GM20431 (cell line): Measurements from ENCODE around the gene TAS2R31.
"Not testable (repeated sequence)": the region's sequence is repeated elsewhere in the genome, so short reads cannot be mapped to it uniquely, and the experiment has no call there.

Experiments used
- in situ Hi-C: fragments of 300-500 bp; cut with MseI, MboI; formaldehyde crosslinking; loops from one replicate; pipeline ENCODE4 v1.15.0; 2020; ENCODE audit warnings: low sequenced_read_pairs; ENCODE audit not compliant: unreplicated experiment

TAS2R31 gene, protein sequence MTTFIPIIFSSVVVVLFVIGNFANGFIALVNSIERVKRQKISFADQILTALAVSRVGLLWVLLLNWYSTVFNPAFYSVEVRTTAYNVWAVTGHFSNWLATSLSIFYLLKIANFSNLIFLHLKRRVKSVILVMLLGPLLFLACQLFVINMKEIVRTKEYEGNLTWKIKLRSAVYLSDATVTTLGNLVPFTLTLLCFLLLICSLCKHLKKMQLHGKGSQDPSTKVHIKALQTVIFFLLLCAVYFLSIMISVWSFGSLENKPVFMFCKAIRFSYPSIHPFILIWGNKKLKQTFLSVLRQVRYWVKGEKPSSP

DNA sequence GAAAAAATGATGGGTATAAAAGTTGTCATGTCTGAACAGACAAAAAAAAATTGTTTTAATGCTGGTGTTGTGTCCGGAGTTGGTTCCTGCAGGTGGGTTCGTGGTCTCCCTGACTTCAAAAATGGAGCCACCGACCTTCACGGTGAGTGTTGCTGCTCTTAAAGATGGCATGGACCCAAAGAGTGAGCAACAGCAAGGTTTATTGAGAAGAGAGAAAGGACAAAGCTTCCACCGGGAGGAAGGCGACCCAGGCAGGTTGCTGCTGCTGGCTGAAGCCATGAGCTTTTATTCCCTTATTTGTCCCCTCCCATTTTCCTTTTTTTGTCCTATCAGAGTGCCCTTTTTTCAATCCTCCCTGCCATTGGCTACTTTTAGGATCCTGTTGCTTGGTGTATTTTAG lies at the start of gene TAS2R31:
Gene TAS2R31 (minus strand): TSS at position 101 of the 400 bp plus-strand sequence. CDS start 72 bp downstream, at position 29.
- in situ Hi-C loops, result no loop called here

GRCh38 chr12:11078246-11078645 lies 47.0 kb upstream of the TAS2R31 start:
- in situ Hi-C loops, result no loop called here

DNA sequence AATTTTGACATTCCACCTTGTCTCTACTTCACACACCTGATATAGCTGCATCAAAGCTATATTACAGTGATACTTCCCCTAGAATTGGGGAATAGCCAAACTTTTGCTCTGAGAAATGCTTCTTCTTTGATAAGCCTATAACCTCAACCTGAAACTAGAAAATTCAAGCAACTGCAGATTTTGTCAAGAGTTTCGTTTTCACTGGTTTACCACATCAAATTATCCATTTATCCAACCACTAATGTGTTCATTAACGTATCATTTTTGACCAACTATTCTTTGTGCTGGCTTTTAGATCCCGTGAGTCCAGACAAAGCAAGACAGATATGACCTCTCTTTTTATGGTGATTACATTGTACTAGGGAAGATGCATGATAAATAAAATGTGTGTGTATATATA lies 44.4 kb upstream of the TAS2R31 start:
- in situ Hi-C loops, result no loop called here

- in situ Hi-C loops, result no loop called here
Measured at GRCh38 chr12:11071414-11071813, 40.2 kb upstream of the TAS2R31 start.

- in situ Hi-C loops, result no loop called here
Measured at GRCh38 chr12:11070999-11071398, 39.8 kb upstream of the TAS2R31 start.

DNA sequence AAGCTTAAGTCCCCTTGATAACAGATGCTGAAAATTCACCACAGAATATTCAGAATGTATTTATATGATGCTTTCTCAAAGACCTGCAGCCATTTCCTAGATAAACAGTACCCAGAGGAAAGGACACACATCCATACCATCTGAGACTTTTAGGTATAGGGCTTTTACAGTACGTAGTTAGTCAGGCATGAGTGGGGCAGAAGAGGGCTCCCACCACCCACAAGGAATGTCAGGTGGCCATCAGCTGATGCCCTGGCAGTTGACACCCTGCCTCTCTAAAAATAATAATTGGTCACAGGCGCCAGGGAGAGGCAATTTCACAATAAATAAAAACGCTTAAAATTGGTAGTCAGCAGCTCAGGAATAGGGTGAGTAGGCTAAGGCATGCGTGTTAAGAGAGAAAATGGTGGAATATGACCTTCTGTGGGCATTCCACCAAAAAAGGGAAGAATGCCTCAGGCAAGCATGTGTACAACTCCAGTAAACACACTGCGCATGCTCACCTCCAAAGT lies 38.7 kb upstream of the TAS2R31 start:
- in situ Hi-C loops, result no loop called here

DNA sequence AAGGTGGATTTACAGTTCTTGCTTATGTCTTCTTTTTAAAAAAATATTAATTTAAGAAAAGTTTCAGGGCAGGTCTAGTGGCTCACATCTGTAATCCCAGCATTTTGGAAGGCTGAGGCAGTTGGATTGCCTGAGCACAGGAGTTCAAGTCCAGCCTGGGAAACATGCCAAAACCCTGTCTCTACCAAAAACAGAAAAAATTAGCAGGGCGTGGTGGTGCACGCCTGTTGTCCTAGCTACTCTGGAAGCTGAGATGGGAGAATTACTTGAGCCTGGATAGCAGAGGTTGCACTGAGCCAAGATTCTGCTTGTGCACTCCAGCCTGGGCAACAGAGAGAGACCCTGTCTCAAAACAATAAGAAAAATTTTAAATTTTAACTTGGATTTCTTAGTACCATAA lies 36.3 kb upstream of the TAS2R31 start:
- in situ Hi-C loops, result no loop called here

DNA sequence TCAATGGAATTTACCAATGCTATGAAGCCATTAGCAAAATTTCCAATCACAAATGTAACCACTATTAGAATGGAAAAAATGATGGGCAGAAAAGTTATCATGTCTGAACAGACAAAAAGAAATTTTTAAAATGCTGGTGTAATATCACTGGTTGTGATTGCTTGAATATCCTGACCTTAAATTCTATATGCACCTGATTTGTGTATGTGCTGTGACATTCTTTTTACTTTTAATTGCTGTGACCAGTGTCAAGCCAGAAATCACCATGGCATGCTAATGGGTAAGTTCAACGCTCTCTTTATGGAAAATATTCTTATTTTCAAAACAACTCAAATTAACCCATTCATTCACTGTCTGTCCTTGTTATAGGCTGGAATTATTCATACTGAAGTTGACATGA lies 31.0 kb upstream of the TAS2R31 start, which contains the start of gene TAS2R46:
Gene TAS2R46 (minus strand): TSS at position 101 of the 400 bp plus-strand sequence. CDS start 0 bp downstream, at position 101.
- in situ Hi-C loops, result not testable (repeated sequence)

DNA sequence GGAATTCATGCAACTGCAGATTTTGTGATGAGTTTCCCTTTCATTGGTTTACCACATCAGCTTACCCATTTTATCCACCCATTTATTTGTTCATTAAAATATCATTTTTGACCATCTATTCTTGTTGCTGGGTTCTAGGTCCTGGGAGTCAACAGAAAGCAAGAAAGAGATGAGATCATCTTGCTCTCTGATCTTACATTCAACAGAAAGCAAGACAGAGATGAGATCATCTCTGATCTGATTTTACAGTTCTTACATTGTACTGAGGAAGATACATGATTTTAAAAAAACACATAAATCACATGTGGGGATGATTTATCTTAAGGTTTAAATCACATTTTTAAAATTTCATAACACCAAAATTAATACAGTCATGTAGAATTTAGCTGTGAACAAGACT lies 28.6 kb upstream of the TAS2R31 start:
- in situ Hi-C loops, result no loop called here

- in situ Hi-C loops, result no loop called here
Measured at GRCh38 chr12:11059041-11059440, 27.8 kb upstream of the TAS2R31 start.

DNA sequence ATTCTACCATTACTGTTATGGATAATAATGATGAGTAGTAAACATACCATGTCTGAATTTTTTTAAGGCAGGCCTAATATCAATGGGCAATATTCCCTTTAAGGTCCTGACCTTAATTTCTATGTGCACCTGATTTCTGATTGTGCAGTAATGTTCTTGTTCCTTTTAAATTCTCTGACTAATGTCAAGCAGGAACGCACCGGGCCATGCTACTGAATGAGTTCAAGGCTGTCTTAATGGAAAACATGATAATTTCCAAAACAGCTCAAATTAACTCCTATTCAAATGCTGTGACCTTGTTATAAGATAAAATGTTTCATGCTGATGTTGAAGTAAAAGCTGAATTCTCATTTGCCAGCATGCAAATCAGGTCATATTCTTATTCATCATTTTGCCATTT lies 24.1 kb upstream of the TAS2R31 start:
- in situ Hi-C loops, result no loop called here

GRCh38 chr12:11049806-11050531 lies 18.8 kb upstream of the TAS2R31 start:
- in situ Hi-C loops, result not testable (repeated sequence)

DNA sequence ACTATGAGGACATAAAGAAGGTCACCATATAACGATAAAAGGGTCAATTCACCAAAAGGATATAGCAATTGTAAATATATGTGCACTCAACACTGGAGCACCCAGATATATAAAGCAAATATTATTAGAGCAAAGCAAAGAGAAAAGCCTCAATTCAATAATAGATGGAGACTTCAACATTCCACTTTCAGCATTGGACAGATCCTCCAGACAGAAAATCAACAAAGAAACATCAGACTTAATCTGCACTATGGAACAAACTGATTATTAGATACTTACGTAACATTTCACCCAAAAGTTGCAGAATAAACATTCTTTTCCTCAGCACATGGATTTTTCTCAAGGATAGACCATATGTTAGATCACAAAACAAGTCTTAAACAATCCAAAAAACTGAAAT lies 10.2 kb upstream of the TAS2R31 start:
- in situ Hi-C loops, result not testable (repeated sequence)

DNA sequence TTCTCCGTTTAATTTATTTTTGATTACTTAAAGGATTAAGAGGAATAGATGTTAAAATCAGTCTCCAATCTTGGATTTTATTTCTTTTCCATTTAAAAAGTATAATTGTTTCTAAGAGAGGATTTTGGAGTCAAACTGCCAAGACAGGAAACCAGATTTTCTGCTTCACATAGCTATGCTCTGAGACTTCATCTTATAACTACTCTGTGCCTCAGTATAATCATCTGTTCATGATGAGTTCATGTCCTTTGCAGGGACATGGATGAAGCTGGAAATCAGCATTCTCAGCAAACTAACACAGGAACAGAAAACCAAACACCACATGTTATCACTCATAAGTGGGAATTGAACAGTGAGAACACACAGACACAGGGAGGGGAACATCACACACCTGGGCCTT lies 9.0 kb upstream of the TAS2R31 start:
- in situ Hi-C loops, result no loop called here

DNA sequence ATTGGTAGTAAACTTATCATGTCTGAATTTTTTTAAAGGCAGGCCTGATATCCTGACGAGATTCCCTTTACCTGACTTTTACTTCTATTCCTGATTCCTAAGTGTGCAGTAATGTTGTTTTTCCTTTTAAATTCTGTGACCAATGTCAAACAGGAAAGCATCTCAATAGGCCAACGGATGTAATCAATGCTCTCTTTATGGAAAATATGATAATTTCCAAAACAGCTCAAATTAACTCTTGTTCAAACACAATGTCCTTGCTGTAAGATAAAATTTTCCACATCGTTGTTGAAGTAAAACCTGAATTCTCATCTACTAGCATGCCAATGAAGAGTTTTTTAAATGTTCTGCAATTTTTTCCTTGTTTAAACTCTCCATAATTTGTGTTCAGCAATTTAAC lies 8.0 kb upstream of the TAS2R31 start:
- in situ Hi-C loops, result no loop called here

DNA sequence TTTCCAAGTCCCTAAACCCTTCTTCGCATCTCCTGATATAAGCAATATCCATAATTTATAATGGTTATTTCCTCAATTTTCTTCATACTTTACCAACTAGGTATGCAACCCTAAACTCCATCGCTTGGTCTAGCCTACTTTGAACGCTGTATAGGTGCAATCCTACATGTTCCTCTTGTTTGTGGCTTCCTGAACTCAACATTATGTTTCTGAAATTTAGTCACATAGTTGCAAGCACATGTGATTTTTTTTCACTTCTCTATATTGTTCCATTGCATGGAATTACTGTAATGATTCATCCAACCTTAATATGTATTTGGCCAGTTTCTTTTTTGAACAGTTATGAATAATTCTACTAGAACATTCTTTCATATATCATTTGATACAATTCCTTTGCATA lies 2.8 kb upstream of the TAS2R31 start:
- in situ Hi-C loops, result not testable (repeated sequence)

- in situ Hi-C loops, result no loop called here
Measured at GRCh38 chr12:11026118-11026517, 5.1 kb downstream of the TAS2R31 start.

- in situ Hi-C loops, result no loop called here
Measured at GRCh38 chr12:11023387-11023786, 7.8 kb downstream of the TAS2R31 start.

GRCh38 chr12:11022520-11022919 lies 8.7 kb downstream of the TAS2R31 start, which contains the start of gene TAS2R19:
Gene TAS2R19, minus strand, starts transcription at chr12:11022620. Its CDS starts 49 bp downstream, at chr12:11022571.
- in situ Hi-C loops, result no loop called here

DNA sequence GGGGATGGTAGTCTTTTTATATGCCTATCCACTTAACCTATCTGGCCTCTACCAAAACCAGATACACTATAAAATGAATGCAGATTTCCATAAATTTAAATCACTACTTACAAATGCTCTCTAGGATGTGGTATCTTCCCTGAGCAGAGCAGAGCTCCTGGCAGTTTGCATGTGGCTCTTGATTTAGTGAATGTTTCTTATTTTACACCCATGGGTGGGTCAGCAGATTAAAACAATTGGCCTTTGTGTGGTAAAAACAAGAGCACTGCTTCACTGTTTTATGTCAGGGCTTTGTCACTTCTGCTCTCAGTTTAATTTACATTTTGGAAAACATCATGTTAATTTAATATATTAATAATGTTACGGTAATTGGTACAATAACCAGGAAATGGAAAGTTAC lies 14.3 kb downstream of the TAS2R31 start:
- in situ Hi-C loops, result no loop called here

DNA sequence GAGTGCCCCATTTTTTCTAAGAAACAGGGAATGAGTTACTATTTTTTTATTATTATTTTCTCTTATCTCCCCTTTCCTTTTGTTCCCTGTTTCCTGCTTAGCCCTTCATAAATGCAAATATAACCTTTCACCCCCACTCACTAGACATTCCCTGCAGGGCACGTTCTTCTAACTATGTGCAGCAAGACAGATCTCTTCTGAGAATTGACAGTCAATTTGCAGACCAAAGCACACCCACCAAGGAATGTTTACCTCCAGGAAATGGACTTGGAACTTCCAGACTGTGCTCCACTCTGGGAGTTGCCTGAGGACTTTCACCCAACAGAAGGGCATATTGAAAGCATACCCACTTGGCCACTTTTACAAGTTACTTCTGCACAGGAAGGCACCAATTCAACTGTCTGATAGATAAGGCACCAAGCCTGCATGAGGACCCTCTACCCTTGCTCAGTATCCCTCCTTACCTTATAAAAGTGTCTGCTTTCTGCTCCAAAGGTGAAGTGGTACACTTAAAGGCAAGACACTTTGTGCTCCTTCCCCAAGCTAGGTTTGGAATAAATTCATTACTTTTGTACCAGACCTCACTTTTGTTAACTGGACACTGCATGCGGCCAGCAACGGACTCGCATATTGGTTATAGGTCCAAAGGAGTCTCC lies 15.3 kb downstream of the TAS2R31 start:
- in situ Hi-C loops, result no loop called here
